GM21367 (cell line): ENCODE data around the gene MAEA.

Experiments
- ATAC-seq: cut with Tn5 transposase; IDR thresholded peaks from one replicate; pipeline ENCODE4 v1.9.1; 2021; ENCODE audit not compliant: unreplicated experiment

The MAEA gene

GRCh38 chr4:1349359-1350168 is 59.9 kb downstream of the MAEA start:
- no peak for ATAC-seq

- ATAC-seq = no peak
Measured at GRCh38 chr4:1350169-1350520, 60.5 kb downstream of the MAEA start.

DNA sequence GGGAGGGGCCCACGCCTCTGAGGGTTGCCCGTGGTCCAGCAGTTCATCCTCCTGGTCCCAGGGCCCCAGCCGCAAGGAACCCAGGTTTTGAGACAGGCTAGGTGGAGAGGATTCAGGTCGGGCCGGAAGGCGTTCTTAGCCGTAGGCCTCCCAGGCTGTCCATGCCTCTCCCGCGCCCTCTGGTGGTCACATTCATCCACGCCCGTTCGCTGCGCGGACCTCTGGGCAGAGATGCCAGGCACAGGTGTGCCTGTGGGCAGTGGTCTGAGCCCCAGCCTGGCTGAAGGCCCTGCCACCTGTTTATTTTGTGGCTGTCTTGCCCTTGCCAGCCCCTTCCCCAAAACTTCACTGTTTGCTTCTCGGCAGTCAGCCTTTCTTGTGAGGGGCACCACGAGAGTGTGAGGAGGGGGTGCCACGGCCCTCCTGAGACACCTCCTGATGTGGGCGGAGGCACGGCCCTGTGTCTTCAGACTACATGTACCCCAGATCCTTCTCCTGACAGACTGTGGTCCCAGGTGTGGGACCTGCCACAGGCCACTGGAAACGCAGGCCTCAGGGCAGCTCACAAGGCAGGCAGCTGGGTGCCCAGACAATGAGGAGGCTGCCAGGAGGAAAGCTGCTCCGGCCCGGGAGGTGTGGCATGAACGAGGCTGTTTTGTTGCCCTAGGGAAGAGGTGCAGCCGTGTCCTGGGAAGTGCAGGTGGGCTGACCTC is 62.3 kb downstream of the MAEA start:
- no peak for ATAC-seq

DNA sequence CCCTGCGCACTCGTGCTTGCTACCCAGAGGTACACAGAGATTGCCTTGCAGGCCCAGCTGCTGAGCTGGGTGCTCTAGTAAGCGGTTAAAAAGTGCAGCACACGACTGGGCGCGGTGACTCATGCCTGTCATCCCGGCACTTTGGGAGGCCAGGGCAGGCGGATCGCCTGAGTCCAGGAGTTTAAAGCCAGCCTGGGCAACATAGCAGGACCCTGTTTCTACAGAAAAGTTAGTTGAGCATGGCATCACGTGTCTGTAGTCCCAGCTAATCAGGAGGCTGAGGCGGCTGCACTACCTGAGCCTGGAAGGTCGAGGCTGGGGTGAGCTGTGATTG is 62.8 kb downstream of the MAEA start:
- ATAC-seq = no peak

GRCh38 chr4:1353186-1354055 is 63.7 kb downstream of the MAEA start:
- ATAC-seq = no peak

GRCh38 chr4:1354136-1354982 is 64.7 kb downstream of the MAEA start:
- ATAC-seq = no peak

DNA sequence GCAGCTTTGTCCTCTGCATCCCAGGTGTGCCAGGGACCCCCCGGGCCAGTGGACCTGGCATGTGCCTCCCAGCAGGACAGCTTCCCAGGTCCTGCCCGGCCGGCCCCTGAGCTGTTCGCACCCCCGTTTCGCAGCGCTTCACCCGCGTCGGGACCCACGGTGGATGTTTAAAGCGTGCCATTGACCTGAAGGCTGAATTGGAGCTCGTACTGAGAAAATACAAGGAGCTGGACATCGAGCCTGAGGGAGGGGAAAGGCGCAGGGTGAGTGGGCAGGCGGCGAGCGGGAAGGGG is 65.2 kb downstream of the MAEA start:
- no peak for ATAC-seq

DNA sequence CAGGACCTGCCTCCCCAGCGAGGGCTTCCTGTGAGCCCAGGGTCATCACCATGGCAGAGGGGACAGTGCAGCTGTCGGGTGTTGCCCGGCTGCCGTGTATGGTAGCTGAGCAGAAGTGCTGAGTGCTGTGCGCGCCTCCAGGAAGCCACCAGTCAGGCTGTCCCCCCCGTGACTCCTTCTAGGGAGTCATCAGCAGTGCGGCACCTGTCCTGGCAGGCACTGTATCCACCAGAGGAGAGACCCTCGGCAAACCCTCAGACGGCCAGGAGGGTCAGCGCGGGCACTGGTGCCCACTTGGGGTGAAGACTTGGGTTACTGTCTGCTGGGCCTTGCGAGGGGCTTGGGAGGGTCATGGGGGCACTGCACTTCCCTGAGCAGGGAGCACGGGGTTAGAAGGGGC is 65.7 kb downstream of the MAEA start:
- no peak for ATAC-seq

GRCh38 chr4:1356181-1356998 is 66.7 kb downstream of the MAEA start:
- no peak for ATAC-seq

- no peak for ATAC-seq
Measured at GRCh38 chr4:1357356-1358248, 67.9 kb downstream of the MAEA start.

- ATAC-seq = no peak
Measured at GRCh38 chr4:1358421-1359143, 68.9 kb downstream of the MAEA start.

- ATAC-seq = no peak
Measured at GRCh38 chr4:1359144-1359501, 69.4 kb downstream of the MAEA start.

DNA sequence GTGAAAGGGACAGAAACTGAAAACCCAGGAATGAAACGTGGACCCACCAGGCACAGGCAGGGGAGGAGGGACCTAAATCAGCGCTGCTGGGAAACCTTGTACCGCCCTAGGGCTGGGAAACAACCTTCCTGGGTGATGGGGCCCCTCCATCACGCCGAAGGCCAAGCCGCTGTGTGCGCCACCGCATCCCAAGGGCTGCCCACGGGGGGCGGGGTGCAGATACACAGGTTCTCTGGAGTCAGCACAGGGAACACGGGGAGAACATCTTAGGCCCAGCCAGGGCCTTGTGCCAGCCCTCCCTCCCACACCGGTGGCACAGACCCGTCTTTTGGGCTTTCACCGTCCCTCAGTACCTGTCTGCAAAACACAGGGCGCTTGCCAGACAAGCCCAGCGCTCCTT is 70.3 kb downstream of the MAEA start:
- no peak for ATAC-seq

GRCh38 chr4:1360423-1361283 is 71.0 kb downstream of the MAEA start:
- no peak for ATAC-seq

DNA sequence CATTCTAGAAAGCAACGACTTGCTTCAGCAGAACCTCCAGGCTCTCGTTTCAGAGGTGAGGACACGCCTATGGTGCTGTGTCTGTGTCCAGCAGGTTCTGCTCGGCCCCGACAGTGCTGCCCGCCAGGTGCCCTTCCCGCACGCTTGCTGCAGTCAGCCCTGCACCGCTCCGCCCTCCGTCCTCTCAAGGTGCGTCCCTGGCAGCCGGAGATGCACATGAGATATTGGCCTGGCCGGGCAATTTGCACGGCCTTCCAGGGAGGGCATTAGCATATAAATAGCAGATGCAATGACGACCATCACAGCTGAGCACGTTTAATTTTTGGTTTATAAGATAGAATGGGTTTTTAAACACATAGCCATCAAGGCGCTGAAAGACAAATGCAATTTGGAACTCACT is 71.7 kb downstream of the MAEA start:
- no peak for ATAC-seq

- ATAC-seq = no peak
Measured at GRCh38 chr4:1362046-1362445, 72.4 kb downstream of the MAEA start.

- no peak for ATAC-seq
Measured at GRCh38 chr4:1362521-1362920, 72.8 kb downstream of the MAEA start.

GRCh38 chr4:1363513-1363912 is 73.8 kb downstream of the MAEA start:
- ATAC-seq = no peak
